Osteocyte (in vitro differentiated cells): ENCODE measurements around the gene RHEBL1. TPM values are rescaled to one million over a fixed set of nuclear protein-coding genes. Genes with fewer than 3 reads are reported as not detected.

Experiments used
- DNase-seq: peaks from one replicate; pipeline ENCODE4 v3.0.0; 2021; ENCODE audit warnings: mixed read lengths; ENCODE audit not compliant: unreplicated experiment; ENCODE audit errors: extremely low spot score
- H3K27ac Mint-ChIP-seq: one replicate; pipeline ENCODE4 v1.8.0; 2021; ENCODE audit warnings: mild to moderate bottlenecking, mixed read lengths; ENCODE audit not compliant: unreplicated experiment
- H3K27me3 Mint-ChIP-seq: one replicate; pipeline ENCODE4 v1.8.0; 2021; ENCODE audit warnings: mixed read lengths; ENCODE audit not compliant: unreplicated experiment
- H3K36me3 Mint-ChIP-seq: one replicate; pipeline ENCODE4 v1.8.0; 2021; ENCODE audit warnings: mixed read lengths; ENCODE audit not compliant: unreplicated experiment
- H3K4me1 Mint-ChIP-seq: one replicate; pipeline ENCODE4 v1.8.0; 2021; ENCODE audit warnings: mixed read lengths; ENCODE audit not compliant: unreplicated experiment
- H3K4me3 Mint-ChIP-seq: one replicate; pipeline ENCODE4 v1.8.0; 2021; ENCODE audit warnings: mild to moderate bottlenecking, moderate library complexity, mixed read lengths; ENCODE audit not compliant: unreplicated experiment
- H3K9me3 Mint-ChIP-seq: one replicate; pipeline ENCODE4 v1.8.0; 2021; ENCODE audit warnings: mixed read lengths; ENCODE audit not compliant: unreplicated experiment
- CTCF ChIP-seq: fragments of 200-600 bp; sonication (generic); IDR thresholded peaks from 2 replicates; pipeline ENCODE4 v1.5.0; 2021; ENCODE audit warnings: antibody characterized with exemption, mild to moderate bottlenecking, moderate library complexity
- total RNA-seq: library from RNA; stranded (reverse); gene quantifications from 2 replicates; pipeline ENCODE4 v1.2.1, GENCODE V29; 2021

Gene RHEBL1
- total RNA-seq, 1 donor from 2014 or later = 1.2 TPM

- H3K36me3 Mint-ChIP-seq = peaks cover 41% of the 10 kb centered on the region
Measured at GRCh38 chr12:49054096-49054495, 15.7 kb downstream of the RHEBL1 start.

GRCh38 chr12:49052451-49053208, 17.1 kb downstream of the RHEBL1 start:
- Mint-ChIP-seq H3K27me3 (no peaks in the 10 kb centered on the region), H3K27ac (no peak overlapping the region), H3K4me3 (no peak overlapping the region), H3K36me3 (peaks cover 52% of the 10 kb centered on the region), H3K4me1 (peaks cover 51% of the 10 kb centered on the region), H3K9me3 (no peaks in the 10 kb centered on the region)
- no peak for TF ChIP-seq CTCF
- DNase-seq = no peak

More at GRCh38 chr12:49054096-49054495, 15.7 kb downstream of the RHEBL1 start:
- Mint-ChIP-seq H3K27me3 (no peaks in the 10 kb centered on the region), H3K27ac (no peak overlapping the region), H3K4me1 (peaks cover 64% of the 10 kb centered on the region), H3K4me3 (no peak overlapping the region), H3K9me3 (no peaks in the 10 kb centered on the region)
- TF ChIP-seq CTCF = no peak
- DNase-seq = no peak

- H3K36me3 Mint-ChIP-seq = peaks cover 54% of the 10 kb centered on the region
- H3K4me3 Mint-ChIP-seq = no peak overlapping the region
- TF ChIP-seq CTCF = no peak
- H3K4me1 Mint-ChIP-seq = peaks cover 44% of the 10 kb centered on the region
- no peak overlapping the region for H3K27ac Mint-ChIP-seq
- H3K9me3 Mint-ChIP-seq = no peaks in the 10 kb centered on the region
- DNase-seq = no peak
- no peaks in the 10 kb centered on the region for H3K27me3 Mint-ChIP-seq
Measured at GRCh38 chr12:49051777-49052438, 17.9 kb downstream of the RHEBL1 start.

GRCh38 chr12:49051373-49051764, 18.4 kb downstream of the RHEBL1 start:
- no peak overlapping the region for H3K4me3 Mint-ChIP-seq
- H3K27ac Mint-ChIP-seq = no peak overlapping the region
- peaks cover 55% of the 10 kb centered on the region for H3K36me3 Mint-ChIP-seq
- no peak for DNase-seq
- no peak for TF ChIP-seq CTCF
- peaks cover 38% of the 10 kb centered on the region for H3K4me1 Mint-ChIP-seq
- no peaks in the 10 kb centered on the region for H3K27me3 Mint-ChIP-seq
- H3K9me3 Mint-ChIP-seq = no peaks in the 10 kb centered on the region
